Urinary bladder (tissue), 4 donors: ENCODE measurements around the gene RPS6KA2. TPM values are rescaled to one million over a fixed set of nuclear protein-coding genes. Genes with fewer than 3 reads are reported as not detected.

Source experiments
- DNase-seq: peaks from one replicate; pipeline ENCODE4 v3.0.0-alpha.2; 2015; ENCODE audit errors: extremely low spot score
- H3K27ac ChIP-seq: one replicate; pipeline ENCODE4 v1.5.1; 2013; ENCODE audit warnings: low read depth, mild to moderate bottlenecking, moderate library complexity
- H3K36me3 ChIP-seq: one replicate; pipeline ENCODE4 v1.6.1; 2013; ENCODE audit warnings: mild to moderate bottlenecking, moderate library complexity; ENCODE audit not compliant: insufficient read depth
- H3K4me1 ChIP-seq: one replicate; pipeline ENCODE4 v1.6.1; 2013; ENCODE audit warnings: mild to moderate bottlenecking, moderate library complexity; ENCODE audit not compliant: insufficient read depth
- H3K4me3 ChIP-seq: one replicate; pipeline ENCODE4 v1.5.1; 2013; ENCODE audit warnings: low read depth, low read length
- WGBS: extraction: QIAGEN DNeasy Blood & Tissue Kit; methylation state at CpG from one replicate; pipeline ENCODE4 v1.1.7; 2013; 5-methylcytosine and 5-hydroxymethylcytosine counted together
- polyA plus RNA-seq: library from polyadenylated mRNA; stranded (reverse); fragments of 200-250 nt; gene quantifications from one replicate; pipeline ENCODE4 v1.2.3, GENCODE V29; 2013
- total RNA-seq: library from RNA; depleted of rRNA; stranded (reverse); fragments of >200 nt; gene quantifications from one replicate; pipeline ENCODE4 v1.2.3, GENCODE V29; 2014
- donor health status: healthy with polysubstance abuse.
- donor health status: healthy.

Gene RPS6KA2
- total and polyA plus RNA-seq, 2 donors, result 34.7 to 67.0 TPM

GRCh38 chr6:166494101-166494441, 133.0 kb downstream of the RPS6KA2 start:
- H3K4me1 ChIP-seq, result no peaks in the 10 kb centered on the region
- no peaks in the 10 kb centered on the region for H3K36me3 ChIP-seq
- no peak for DNase-seq
- 96% methylated on average over 9 of the region's 9 CpGs for WGBS
- H3K27ac ChIP-seq, result no peak overlapping the region
- H3K4me3 ChIP-seq, result no peak overlapping the region

GRCh38 chr6:166493427-166494100, 133.5 kb downstream of the RPS6KA2 start:
- DNase-seq, result no peak
- Histone ChIP-seq H3K4me3 (no peak overlapping the region), H3K27ac (no peak overlapping the region), H3K4me1 (no peaks in the 10 kb centered on the region), H3K36me3 (no peaks in the 10 kb centered on the region)
- WGBS, result 96% methylated on average over 21 of the region's 21 CpGs

GRCh38 chr6:166492092-166492741, 134.8 kb downstream of the RPS6KA2 start:
- 53% methylated on average over 5 of the region's 5 CpGs for WGBS
- no peak for DNase-seq
- Histone ChIP-seq H3K4me1 (no peaks in the 10 kb centered on the region), H3K27ac (no peak overlapping the region), H3K36me3 (peaks cover under 1% of the 10 kb centered on the region), H3K4me3 (no peak overlapping the region)

GRCh38 chr6:166490671-166491500, 136.2 kb downstream of the RPS6KA2 start:
- WGBS, result 71% methylated on average over 18 of the region's 18 CpGs
- no peak overlapping the region for H3K27ac ChIP-seq
- peaks cover 2% of the 10 kb centered on the region for H3K36me3 ChIP-seq
- no peak overlapping the region for H3K4me3 ChIP-seq
- H3K4me1 ChIP-seq, result no peaks in the 10 kb centered on the region
- DNase-seq, result peak; percentile 43

GRCh38 chr6:166489301-166490155, 137.5 kb downstream of the RPS6KA2 start:
- H3K4me1 ChIP-seq, result no peaks in the 10 kb centered on the region
- DNase-seq, result no peak
- WGBS, result 84% methylated on average over 11 of the region's 11 CpGs
- H3K4me3 ChIP-seq, result no peak overlapping the region
- no peak overlapping the region for H3K27ac ChIP-seq
- H3K36me3 ChIP-seq, result peaks cover 2% of the 10 kb centered on the region

GRCh38 chr6:166488701-166489100, 138.3 kb downstream of the RPS6KA2 start:
- 89% methylated on average over 13 of the region's 13 CpGs for WGBS
- no peak overlapping the region for H3K27ac ChIP-seq
- DNase-seq, result no peak
- H3K4me3 ChIP-seq, result no peak overlapping the region
- H3K4me1 ChIP-seq, result no peaks in the 10 kb centered on the region
- peaks cover 2% of the 10 kb centered on the region for H3K36me3 ChIP-seq

GRCh38 chr6:166488076-166488685, 138.9 kb downstream of the RPS6KA2 start:
- no peaks in the 10 kb centered on the region for H3K4me1 ChIP-seq
- no peak overlapping the region for H3K4me3 ChIP-seq
- no peak for DNase-seq
- peaks cover 2% of the 10 kb centered on the region for H3K36me3 ChIP-seq
- peak overlapping the region; percentile 45 for H3K27ac ChIP-seq
- WGBS, result 52% methylated on average over 15 of the region's 15 CpGs

- peaks cover 2% of the 10 kb centered on the region for H3K36me3 ChIP-seq
- H3K27ac ChIP-seq, result no peak overlapping the region
- WGBS, result 92% methylated on average over 11 of the region's 11 CpGs
- H3K4me3 ChIP-seq, result no peak overlapping the region
- no peak for DNase-seq
- no peaks in the 10 kb centered on the region for H3K4me1 ChIP-seq
These were observed 139.9 kb downstream of the RPS6KA2 start for GRCh38 chr6:166487148-166487547.

GRCh38 chr6:166486536-166486880, 140.5 kb downstream of the RPS6KA2 start:
- Histone ChIP-seq H3K4me1 (no peaks in the 10 kb centered on the region), H3K4me3 (no peak overlapping the region), H3K27ac (no peak overlapping the region), H3K36me3 (peaks cover 2% of the 10 kb centered on the region)
- WGBS, result 96% methylated on average over 9 of the region's 9 CpGs
- DNase-seq, result no peak

- peaks cover 2% of the 10 kb centered on the region for H3K36me3 ChIP-seq
- H3K4me1 ChIP-seq, result no peaks in the 10 kb centered on the region
- no peak overlapping the region for H3K4me3 ChIP-seq
- 84% methylated on average over 20 of the region's 20 CpGs for WGBS
- no peak for DNase-seq
- no peak overlapping the region for H3K27ac ChIP-seq
These were observed 141.2 kb downstream of the RPS6KA2 start for GRCh38 chr6:166485651-166486535.

GRCh38 chr6:166484863-166485262, 142.2 kb downstream of the RPS6KA2 start:
- no peaks in the 10 kb centered on the region for H3K4me1 ChIP-seq
- WGBS, result 87% methylated on average over 10 of the region's 10 CpGs
- no peak for DNase-seq
- H3K27ac ChIP-seq, result no peak overlapping the region
- H3K4me3 ChIP-seq, result no peak overlapping the region
- peaks cover 2% of the 10 kb centered on the region for H3K36me3 ChIP-seq

GRCh38 chr6:166483573-166484250, 143.3 kb downstream of the RPS6KA2 start:
- Histone ChIP-seq H3K27ac (no peak overlapping the region), H3K4me3 (no peak overlapping the region), H3K36me3 (peaks cover 4% of the 10 kb centered on the region), H3K4me1 (no peaks in the 10 kb centered on the region)
- 87% methylated on average over 15 of the region's 15 CpGs for WGBS
- no peak for DNase-seq
